ENCODE results near the gene TUBGCP2. TPM values are rescaled to one million over a fixed set of nuclear protein-coding genes. Genes with fewer than 3 reads are reported as not detected.
A peak's percentile ranks its signal among the peaks of the same experiment; 100 is the strongest.

The TUBGCP2 gene
- total RNA-seq, 1 donor, result 60.8 TPM

DNA sequence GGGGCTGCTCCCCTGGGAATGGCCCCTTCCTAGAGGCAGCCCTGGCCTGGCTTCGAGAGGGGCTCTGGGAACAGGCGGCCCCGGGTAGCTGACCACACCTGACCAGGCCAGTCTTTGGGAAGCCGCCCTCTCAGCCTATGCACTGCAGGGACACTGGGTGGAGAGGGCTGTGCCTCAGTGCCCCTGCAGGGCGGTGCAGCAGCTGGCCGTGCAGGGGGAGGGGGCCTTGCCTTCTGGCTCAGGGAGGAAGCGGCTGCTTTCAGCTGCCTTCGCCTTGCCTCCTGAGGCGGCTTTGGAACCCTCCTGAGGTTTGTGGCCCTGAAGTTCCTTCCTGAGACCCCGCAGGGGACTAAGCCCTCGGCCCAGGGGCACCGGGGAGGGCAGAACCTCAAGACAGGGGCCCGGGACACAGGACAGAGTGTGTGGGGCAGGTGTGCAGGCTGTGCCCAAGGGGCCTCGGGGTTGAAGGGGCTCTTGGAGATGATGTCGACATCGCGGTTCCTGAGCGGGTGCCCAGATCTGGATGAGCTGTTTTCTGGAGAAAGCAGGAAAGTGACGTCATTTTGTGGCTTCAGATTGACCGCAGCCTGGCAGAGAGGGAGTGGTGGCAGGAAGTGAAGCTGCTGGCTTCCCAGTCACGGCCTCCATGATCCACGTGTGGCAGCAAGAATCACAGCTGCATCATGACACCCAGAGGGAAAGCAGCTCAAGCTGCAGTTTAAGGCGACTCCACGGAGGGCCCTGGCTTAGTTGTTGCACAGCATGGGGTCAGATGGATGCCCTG is 49.7 kb downstream of the TUBGCP2 start:
- H3K4me2 ChIP-seq (ENCODE audit: insufficient read depth, low read length), result peak overlapping the region; percentile 19
- peak overlapping the region; percentile 78 for H3K27ac ChIP-seq (ENCODE audit: low read depth, low read length)

DNA sequence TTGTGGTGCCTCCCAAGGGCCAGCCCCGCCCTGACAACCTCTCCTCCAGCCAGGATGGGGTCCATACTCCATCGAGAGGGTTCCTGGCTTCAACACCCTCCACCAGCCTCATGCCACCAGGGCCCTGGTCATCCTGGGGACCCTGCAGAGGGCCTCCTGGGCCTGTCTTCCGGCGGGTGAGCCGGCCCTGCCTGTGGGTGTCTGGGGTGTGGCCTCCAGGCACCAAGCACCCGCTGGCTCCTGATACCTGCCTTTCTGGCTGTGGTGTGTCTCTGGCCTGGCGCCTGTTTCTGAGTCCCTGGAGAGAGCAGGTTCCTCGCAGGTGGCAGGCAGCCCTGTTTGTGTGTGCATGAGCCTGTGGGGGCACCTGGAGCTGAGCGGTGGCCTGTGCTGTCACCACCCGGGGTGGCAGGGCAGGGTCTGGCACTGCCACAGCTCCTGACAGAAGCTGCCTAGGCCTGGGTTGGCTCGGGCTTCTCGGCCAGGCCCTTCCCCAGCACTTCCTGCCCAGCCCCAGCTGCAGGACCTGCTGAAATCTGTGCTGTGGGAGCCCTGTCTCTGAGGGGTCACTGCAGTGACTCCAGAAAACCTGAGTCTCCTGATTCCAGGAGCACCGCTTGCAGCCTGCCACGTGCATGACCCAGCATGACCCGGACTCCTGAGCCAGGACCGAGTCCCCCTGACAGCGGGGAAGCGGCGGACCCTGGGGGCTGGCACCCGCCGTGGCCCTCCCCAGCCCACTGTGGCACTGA is 50.4 kb downstream of the TUBGCP2 start:
- H3K27me3 ChIP-seq (ENCODE audit: insufficient read depth, low read length), result peaks cover 7% of the 10 kb centered on the region
- H3K79me2 ChIP-seq (ENCODE audit: insufficient read depth, low read length), result no peaks in the 10 kb centered on the region
- H3K4me3 ChIP-seq (ENCODE audit: insufficient read depth, low read length), result no peak overlapping the region
- no peak for TF ChIP-seq CTCF (IDR thresholded peaks at IDR 0.05; ENCODE audit: extremely low read depth, low read depth, low read length)
- H3K36me3 ChIP-seq (ENCODE audit: insufficient read depth, low read length), result no peaks in the 10 kb centered on the region
- no peak overlapping the region for H2AFZ ChIP-seq (ENCODE audit: low read length)
- peaks cover 3% of the 10 kb centered on the region for H4K20me1 ChIP-seq (ENCODE audit: insufficient read depth, low read length)
- no peak overlapping the region for H3K4me2 ChIP-seq (ENCODE audit: insufficient read depth, low read length)
- H3K4me1 ChIP-seq (ENCODE audit: insufficient read depth, low read length), result peaks cover 23% of the 10 kb centered on the region
- peak overlapping the region; percentile 78 for H3K27ac ChIP-seq (ENCODE audit: low read depth, low read length)
- DNase-seq (ENCODE audit: insufficient read length, low spot score, missing footprints), result no peak
- H3K9me3 ChIP-seq (ENCODE audit: low read depth, low read length), result no peaks in the 10 kb centered on the region

More for the DNA sequence above, 49.7 kb downstream of the TUBGCP2 start:
- Histone ChIP-seq H3K4me1 (ENCODE audit: insufficient read depth, low read length) (peaks cover 23% of the 10 kb centered on the region), H2AFZ (ENCODE audit: low read length) (peak overlapping the region; percentile 16), H3K36me3 (ENCODE audit: insufficient read depth, low read length) (no peaks in the 10 kb centered on the region), H3K9me3 (ENCODE audit: low read depth, low read length) (no peaks in the 10 kb centered on the region), H3K27me3 (ENCODE audit: insufficient read depth, low read length) (peaks cover 7% of the 10 kb centered on the region), H4K20me1 (ENCODE audit: insufficient read depth, low read length) (peaks cover 3% of the 10 kb centered on the region), H3K4me3 (ENCODE audit: insufficient read depth, low read length) (peak overlapping the region; percentile 32), H3K79me2 (ENCODE audit: insufficient read depth, low read length) (no peaks in the 10 kb centered on the region)
- no peak for TF ChIP-seq CTCF (IDR thresholded peaks at IDR 0.05; ENCODE audit: extremely low read depth, low read depth, low read length)
- DNase-seq (ENCODE audit: insufficient read length, low spot score, missing footprints), result peak; percentile 100

GRCh38 chr10:133257489-133258065 is 51.1 kb downstream of the TUBGCP2 start:
- peaks cover under 1% of the 10 kb centered on the region for H3K27me3 ChIP-seq (ENCODE audit: insufficient read depth, low read length)
- TF ChIP-seq CTCF (IDR thresholded peaks at IDR 0.05; ENCODE audit: extremely low read depth, low read depth, low read length), result peak; percentile 30
- no peak for DNase-seq (ENCODE audit: insufficient read length, low spot score, missing footprints)
- no peaks in the 10 kb centered on the region for H3K9me3 ChIP-seq (ENCODE audit: low read depth, low read length)
- H3K4me3 ChIP-seq (ENCODE audit: insufficient read depth, low read length), result no peak overlapping the region
- no peaks in the 10 kb centered on the region for H3K79me2 ChIP-seq (ENCODE audit: insufficient read depth, low read length)
- H3K4me2 ChIP-seq (ENCODE audit: insufficient read depth, low read length), result peak overlapping the region; percentile 59
- peaks cover 23% of the 10 kb centered on the region for H3K4me1 ChIP-seq (ENCODE audit: insufficient read depth, low read length)
- peaks cover 3% of the 10 kb centered on the region for H4K20me1 ChIP-seq (ENCODE audit: insufficient read depth, low read length)
- no peak overlapping the region for H3K27ac ChIP-seq (ENCODE audit: low read depth, low read length)
- no peaks in the 10 kb centered on the region for H3K36me3 ChIP-seq (ENCODE audit: insufficient read depth, low read length)
- peak overlapping the region; percentile 68 for H2AFZ ChIP-seq (ENCODE audit: low read length)

DNA sequence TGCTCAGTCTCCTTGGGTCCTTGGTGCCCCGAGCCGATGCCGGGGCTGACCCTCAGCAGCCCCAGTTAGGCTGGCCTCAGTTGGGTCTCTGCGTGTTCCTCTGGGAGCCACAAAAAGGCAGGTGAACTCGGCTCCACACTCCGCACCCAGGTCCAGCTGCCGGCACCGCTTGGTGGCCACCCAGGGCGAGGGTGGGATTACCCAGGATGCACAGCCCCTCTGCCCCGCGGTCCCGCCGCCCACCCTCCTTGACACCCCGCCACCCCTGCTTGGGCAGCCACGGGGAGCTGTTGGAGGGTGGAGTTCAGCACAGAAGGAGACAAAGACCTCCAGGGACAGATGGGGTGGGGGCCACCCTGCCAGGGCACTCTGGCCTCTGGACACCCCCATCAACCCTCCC is 53.3 kb downstream of the TUBGCP2 start:
- TF ChIP-seq CTCF (IDR thresholded peaks at IDR 0.05; ENCODE audit: extremely low read depth, low read depth, low read length), result no peak
- H3K27ac ChIP-seq (ENCODE audit: low read depth, low read length), result no peak overlapping the region
- no peaks in the 10 kb centered on the region for H4K20me1 ChIP-seq (ENCODE audit: insufficient read depth, low read length)
- no peaks in the 10 kb centered on the region for H3K36me3 ChIP-seq (ENCODE audit: insufficient read depth, low read length)
- H2AFZ ChIP-seq (ENCODE audit: low read length), result no peak overlapping the region
- H3K9me3 ChIP-seq (ENCODE audit: low read depth, low read length), result no peaks in the 10 kb centered on the region
- H3K79me2 ChIP-seq (ENCODE audit: insufficient read depth, low read length), result no peaks in the 10 kb centered on the region
- H3K27me3 ChIP-seq (ENCODE audit: insufficient read depth, low read length), result peaks cover 2% of the 10 kb centered on the region
- peaks cover 19% of the 10 kb centered on the region for H3K4me1 ChIP-seq (ENCODE audit: insufficient read depth, low read length)
- H3K4me2 ChIP-seq (ENCODE audit: insufficient read depth, low read length), result no peak overlapping the region
- DNase-seq (ENCODE audit: insufficient read length, low spot score, missing footprints), result no peak
- H3K4me3 ChIP-seq (ENCODE audit: insufficient read depth, low read length), result no peak overlapping the region
